HepG2 (cell line): Measurements from ENCODE around the gene CTNND2. TPM values are rescaled to one million over a fixed set of nuclear protein-coding genes. Genes with fewer than 3 reads are reported as not detected.

ENCODE experiments used
- ATAC-seq: fragments of 200-7000 bp; cut with Tn5 transposase; 3 replicates; pipeline ENCODE4 v1.9.1; 2020; ENCODE audit warnings: mild to moderate bottlenecking, moderate library complexity
- BruUV-seq: library from RNA; stranded (reverse); fragments of 400-500 nt; replicated peaks from 2 replicates; lab custom pipeline; 2021; lab: Mats Ljungman, UMichigan
- CTCF ChIA-PET: fragments of 300-600 bp; formaldehyde crosslinking; extraction: SDS; loops from one replicate; lab custom pipeline; 2021; ENCODE audit warnings: low total read pairs, inconsistent platforms, low intra/inter-chr PET ratio; lab: Yijun Ruan, JAX
- POLR2A ChIA-PET: fragments of 350-600 bp; sonication (Branson Sonifier 250); formaldehyde crosslinking; loops from one replicate; lab custom pipeline; 2020; ENCODE audit warnings: antibody characterized with exemption, inconsistent platforms; lab: Yijun Ruan, JAX
- DNase-seq: peaks from one replicate; pipeline ENCODE4 v3.0.0-alpha.2; 2015; ENCODE audit warnings: low spot score
- FAIRE-seq: peaks from 3 replicates; lab custom pipeline; 2011; peaks lifted over from hg19 to GRCh38; lab: Jason Lieb, UNC
- H2AFZ ChIP-seq: one replicate; pipeline ENCODE4 v1.6.1; 2011; ENCODE audit warnings: low read length, inconsistent platforms
- H3K27ac ChIP-seq: fragments of 300-600 bp; 3 replicates; pipeline ENCODE4 v1.8.0; 2011; ENCODE audit warnings: mixed run types, mild to moderate bottlenecking, mixed read lengths, low read length, inconsistent platforms; ENCODE audit not compliant: insufficient read depth; ENCODE audit errors: extremely low read length
- H3K27me3 ChIP-seq, 2 experiments: fragments of 200-600 bp in 1 of 2; 2 replicates in 1 of 2; 3 replicates in 1 of 2; pipeline versions ENCODE4 v1.6.0 to v1.8.0; 2011; ENCODE audit warnings: low read length in 2 of 2, mild to moderate bottlenecking in 2 of 2, moderate library complexity in 2 of 2, inconsistent platforms in 1 of 2; ENCODE audit not compliant: insufficient read depth in 2 of 2, control insufficient read depth in 1 of 2
- H3K36me3 ChIP-seq, 2 experiments: fragments of 200-600 bp in 1 of 2; replicated peaks in 1 of 2; 2 replicates in 1 of 2; 3 replicates in 1 of 2; pipeline versions ENCODE4 v1.5.1 to v1.8.0; 2011; ENCODE audit warnings: low read length in 2 of 2, inconsistent platforms in 1 of 2; ENCODE audit not compliant: insufficient read depth in 2 of 2, control insufficient read depth in 1 of 2
- H3K4me1 ChIP-seq: 2 replicates; pipeline ENCODE4 v1.5.1; 2012; ENCODE audit warnings: low read length, inconsistent platforms; ENCODE audit not compliant: insufficient read depth
- H3K4me2 ChIP-seq: 2 replicates; pipeline ENCODE4 v1.6.0; 2011; ENCODE audit warnings: low read depth, low read length, inconsistent platforms
- H3K4me3 ChIP-seq, 3 experiments: fragments of 200-600 bp in 1 of 3; sonication (generic), shearing (Covaris generic) in 1 of 3; replicated peaks in 1 of 3; 2 replicates each; pipeline ENCODE4 v1.5.1; 2011 to 2016; ENCODE audit warnings: low read length in 3 of 3, inconsistent platforms in 2 of 3, low read depth in 2 of 3, mild to moderate bottlenecking in 2 of 3, control low read depth in 1 of 3, mixed read lengths in 1 of 3; ENCODE audit not compliant: insufficient read depth in 1 of 3
- H3K79me2 ChIP-seq: one replicate; pipeline ENCODE4 v1.6.1; 2011; ENCODE audit warnings: low read length, inconsistent platforms; ENCODE audit not compliant: insufficient read depth
- H3K9ac ChIP-seq: 2 replicates; pipeline ENCODE4 v1.6.0; 2011; ENCODE audit warnings: mild to moderate bottlenecking, low read depth, low read length, inconsistent platforms; ENCODE audit not compliant: insufficient read depth
- H3K9me3 ChIP-seq: 2 replicates; pipeline ENCODE4 v1.5.1; 2012; ENCODE audit warnings: mild to moderate bottlenecking, low read length
- H4K20me1 ChIP-seq: 2 replicates; pipeline ENCODE4 v1.6.0; 2011; ENCODE audit warnings: inconsistent platforms, mild to moderate bottlenecking, low read length, moderate library complexity; ENCODE audit not compliant: insufficient read depth
- AKAP8 ChIP-seq: sonication (generic); formaldehyde crosslinking; IDR thresholded peaks from 2 replicates; pipeline ENCODE4 v1.5.1; 2020; ENCODE audit warnings: mild to moderate bottlenecking, missing genetic modification reagents
- ARNT ChIP-seq: fragments of 450-650 bp; IDR thresholded peaks from 2 replicates; pipeline ENCODE4 v1.6.1; 2017
- ASH2L ChIP-seq: fragments of 300-600, 200-600 bp; sonication (generic); IDR thresholded peaks from 2 replicates; pipeline ENCODE4 v1.7.0; 2017; ENCODE audit warnings: low read depth, mild to moderate bottlenecking, moderate library complexity, mixed read lengths, low read length; ENCODE audit not compliant: insufficient read length
- ATF5 ChIP-seq: sonication (generic); formaldehyde crosslinking; IDR thresholded peaks from 2 replicates; pipeline ENCODE4 v1.4.0; 2020; ENCODE audit warnings: mild to moderate bottlenecking, low read depth, missing genetic modification reagents
- FOXC1 ChIP-seq: sonication (generic); formaldehyde crosslinking; IDR thresholded peaks from 2 replicates; pipeline ENCODE4 v1.8.0; 2022; ENCODE audit warnings: mild to moderate bottlenecking, missing genetic modification reagents, borderline replicate concordance
- IRF2 ChIP-seq: IDR thresholded peaks from 2 replicates; pipeline ENCODE4 v1.6.1; 2018; ENCODE audit warnings: missing genetic modification reagents, missing compliant biosample characterization
- MEF2D ChIP-seq: sonication (generic); formaldehyde crosslinking; IDR thresholded peaks from 2 replicates; pipeline ENCODE4 v1.5.1; 2020; ENCODE audit warnings: mild to moderate bottlenecking, missing genetic modification reagents
- MIER3 ChIP-seq: IDR thresholded peaks from 2 replicates; pipeline ENCODE4 v1.6.1; 2016; ENCODE audit warnings: missing compliant biosample characterization, borderline replicate concordance
- MNT ChIP-seq: fragments of 450-650 bp; IDR thresholded peaks from 2 replicates; pipeline ENCODE4 v1.6.1; 2016
- SAP130 ChIP-seq: IDR thresholded peaks from 2 replicates; pipeline ENCODE4 v1.6.1; 2016; ENCODE audit warnings: low read depth
- TARDBP ChIP-seq: sonication (generic); formaldehyde crosslinking; IDR thresholded peaks from 2 replicates; pipeline ENCODE4 v1.8.0; 2022; ENCODE audit warnings: mild to moderate bottlenecking, missing genetic modification reagents
- TEAD3 ChIP-seq: optimal IDR thresholded peaks from 2 replicates; pipeline ENCODE3; 2016; ENCODE audit warnings: borderline replicate concordance
- ZBTB3 ChIP-seq: sonication (generic); formaldehyde crosslinking; IDR thresholded peaks from 2 replicates; pipeline ENCODE4 v1.4.0; 2020; ENCODE audit warnings: low read depth, mild to moderate bottlenecking, moderate library complexity, missing genetic modification reagents, borderline replicate concordance
- ZBTB38 ChIP-seq: sonication (generic); formaldehyde crosslinking; IDR thresholded peaks from 2 replicates; pipeline ENCODE4 v1.5.1; 2020; ENCODE audit warnings: mild to moderate bottlenecking, missing genetic modification reagents
- ZNF614 ChIP-seq: IDR thresholded peaks from 2 replicates; pipeline ENCODE4 v1.6.1; 2018; ENCODE audit warnings: missing biosample characterization, missing genetic modification reagents, inconsistent platforms, borderline replicate concordance
- ZNF761 ChIP-seq: sonication (generic); formaldehyde crosslinking; conservative IDR thresholded peaks from 2 replicates; pipeline ENCODE4 v1.4.0; 2020; ENCODE audit warnings: mild to moderate bottlenecking, missing genetic modification reagents
- WGBS: methylation state at CpG from one replicate; pipeline ENCODE4 v1.1.6; 2017; ENCODE audit warnings: low lambda C conversion rate; 5-methylcytosine and 5-hydroxymethylcytosine counted together
- in situ Hi-C: cut with HindIII; loops from 2 replicates; pipeline ENCODE4 v1.10.0; 2017; ENCODE audit warnings: low pct_unique_long_range_greater_than_20kb; ENCODE audit not compliant: extremely low pct_ligation_motif_present
- intact Hi-C: fragments of 100-400 bp; cut with micrococcal nuclease; formaldehyde crosslinking; loops from one replicate; pipeline ENCODE4 v1.10.0; 2022; ENCODE audit not compliant: unreplicated experiment
- polyA plus RNA-seq, 8 experiments: library from polyadenylated mRNA; depleted of rRNA in 3 of 8; stranded (reverse) in 7 of 8; unstranded in 1 of 8; fragments of >200 nt; fragmentation: Illumina TruSeq in 4 of 8; extraction: Trizol in 4 of 8; gene quantifications; 2 replicates each; pipeline versions ENCODE4 v1.2.1 to v1.2.3, GENCODE V29; 2011 to 2016; ENCODE audit warnings: low read depth in 4 of 8, missing spikeins in 1 of 8, mixed read lengths in 1 of 8; ENCODE audit not compliant: insufficient read depth in 1 of 8
- total RNA-seq, 5 experiments: library from RNA; depleted of rRNA; stranded (reverse); fragments of >200 nt; fragmentation: Illumina TruSeq; extraction: Trizol; gene quantifications; 2 replicates each; pipeline ENCODE4 v1.2.3, GENCODE V29; 2016; ENCODE audit warnings: low read depth in 1 of 5

CTNND2 gene
- total and polyA plus RNA-seq, 2 of the 13 experiments (the other 11 are each of a cell fraction or from before 2014, with no cell fraction given), result not detected

DNA sequence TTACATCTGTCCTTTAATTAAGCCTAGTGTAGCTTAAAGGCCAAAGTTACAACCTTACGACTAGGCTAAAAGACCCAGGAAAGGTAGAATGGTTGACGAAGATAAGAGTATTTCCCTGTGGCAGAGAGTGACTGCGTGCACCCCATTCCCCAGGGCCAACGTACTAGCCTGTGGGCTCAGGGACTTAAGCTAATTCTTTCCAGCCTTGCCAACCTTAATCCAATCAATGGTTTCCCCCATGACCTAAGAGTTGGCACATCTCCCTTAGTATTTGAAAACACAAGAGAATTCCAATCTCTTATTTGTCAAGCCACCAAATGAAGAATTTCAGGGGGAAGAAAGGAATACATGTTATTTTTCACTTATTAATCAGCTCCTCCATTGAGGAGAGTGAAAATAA lies 16.0 kb downstream of the CTNND2 start:
- BruUV-seq, result no TSS peak
- H3K4me2 ChIP-seq, result no peak overlapping the region
- in situ Hi-C loops (no loop called here), intact Hi-C loops (no loop called here)
- H3K9ac ChIP-seq, result no peak overlapping the region
- POLR2A ChIA-PET, result no interaction called here
- TF ChIP-seq ATF5 (no peak), ZNF614 (CRISPR knock-in tag) (no peak)
- no peaks in the 10 kb centered on the region for H3K4me1 ChIP-seq
- ATAC-seq (no peak), DNase-seq (no peak), FAIRE-seq (no peak)
- no peak overlapping the region for H3K27ac ChIP-seq
- H3K79me2 ChIP-seq, result no peaks in the 10 kb centered on the region
- no peaks in the 10 kb centered on the region for H3K9me3 ChIP-seq
- H4K20me1 ChIP-seq, result no peaks in the 10 kb centered on the region
- CTCF ChIA-PET, result no interaction called here
- no peaks in the 10 kb centered on the region for H3K36me3 ChIP-seq
- no peak overlapping the region for H2AFZ ChIP-seq
- 50% methylated on average over 4 of the region's 4 CpGs for WGBS
- H3K27me3 ChIP-seq, result no peaks in the 10 kb centered on the region
- H3K4me3 ChIP-seq, result no peak overlapping the region

- H3K4me1 ChIP-seq, result no peaks in the 10 kb centered on the region
- TF ChIP-seq ZBTB38 (no peak), ARNT (no peak), TARDBP (CRISPR knock-in tag) (no peak), MIER3 (CRISPR knock-in tag) (no peak), AKAP8 (CRISPR knock-in tag) (no peak), FOXC1 (CRISPR knock-in tag) (no peak), ZNF761 (CRISPR knock-in tag) (no peak), ASH2L (no peak), ZBTB3 (no peak), MEF2D (CRISPR knock-in tag) (no peak), MNT (no peak), TEAD3 (CRISPR knock-in tag) (no peak), IRF2 (CRISPR knock-in tag) (no peak), SAP130 (CRISPR knock-in tag) (no peak)
Measured at GRCh38 chr5:11878814-11879213, 25.4 kb downstream of the CTNND2 start.

More at GRCh38 chr5:11878814-11879213, 25.4 kb downstream of the CTNND2 start:
- H2AFZ ChIP-seq, result no peak overlapping the region
- H3K9ac ChIP-seq, result no peak overlapping the region
- in situ Hi-C loops (no loop called here), intact Hi-C loops (no loop called here)
- no peaks in the 10 kb centered on the region for H3K27me3 ChIP-seq
- FAIRE-seq (no peak), ATAC-seq (no peak), DNase-seq (no peak)
- 18% methylated on average over 7 of the region's 7 CpGs for WGBS
- ChIA-PET CTCF (no interaction called here), POLR2A (no interaction called here)
- no TSS peak for BruUV-seq
- H4K20me1 ChIP-seq, result no peaks in the 10 kb centered on the region
- H3K79me2 ChIP-seq, result no peaks in the 10 kb centered on the region
- no peaks in the 10 kb centered on the region for H3K36me3 ChIP-seq
- no peaks in the 10 kb centered on the region for H3K9me3 ChIP-seq
- H3K27ac ChIP-seq, result no peak overlapping the region
- no peak overlapping the region for H3K4me3 ChIP-seq
- no peak overlapping the region for H3K4me2 ChIP-seq
